H9 (cell line): ENCODE measurements around the gene ADAMTS2. TPM values are rescaled to one million over a fixed set of nuclear protein-coding genes. Genes with fewer than 3 reads are reported as not detected.

Experiments used
- DNase-seq: peaks from one replicate; pipeline ENCODE4 v3.0.0-alpha.2; 2017
- H2AFZ ChIP-seq: one replicate; pipeline ENCODE4 v1.6.1; 2013; ENCODE audit warnings: mild to moderate bottlenecking, low read length, control low read depth, moderate library complexity
- H2AK5ac ChIP-seq: 2 replicates; pipeline ENCODE4 v1.6.1; 2013; ENCODE audit warnings: low read length, control low read depth, mixed read lengths; ENCODE audit not compliant: insufficient read length
- H2BK120ac ChIP-seq: one replicate; pipeline ENCODE4 v1.6.1; 2013; ENCODE audit warnings: low read depth, mild to moderate bottlenecking, low read length, control low read depth, inconsistent platforms; ENCODE audit not compliant: poor library complexity, severe bottlenecking
- H2BK12ac ChIP-seq: 2 replicates; pipeline ENCODE4 v1.6.1; 2013; ENCODE audit warnings: low read length, control low read depth, mixed read lengths, low read depth; ENCODE audit not compliant: insufficient read length
- H2BK15ac ChIP-seq: 2 replicates; pipeline ENCODE4 v1.6.1; 2013; ENCODE audit warnings: low read depth, low read length, control low read depth
- H2BK20ac ChIP-seq: one replicate; pipeline ENCODE4 v1.6.1; 2013; ENCODE audit warnings: low read depth, mild to moderate bottlenecking, low read length, control low read depth, inconsistent platforms; ENCODE audit not compliant: poor library complexity, severe bottlenecking
- H2BK5ac ChIP-seq: 2 replicates; pipeline ENCODE4 v1.6.1; 2013; ENCODE audit warnings: low read length, control low read depth, mixed read lengths; ENCODE audit not compliant: insufficient read length
- H3K14ac ChIP-seq: 2 replicates; pipeline ENCODE4 v1.6.1; 2013; ENCODE audit warnings: low read length, control low read depth; ENCODE audit not compliant: insufficient read depth
- H3K18ac ChIP-seq: 2 replicates; pipeline ENCODE4 v1.6.1; 2013; ENCODE audit warnings: low read depth, mild to moderate bottlenecking, mixed read lengths, low read length, control low read depth; ENCODE audit not compliant: insufficient read length
- H3K23ac ChIP-seq: 2 replicates; pipeline ENCODE4 v1.6.1; 2013; ENCODE audit warnings: low read length, control low read depth, mixed read lengths, low read depth; ENCODE audit not compliant: insufficient read length
- H3K23me2 ChIP-seq: 2 replicates; pipeline ENCODE4 v1.6.1; 2013; ENCODE audit warnings: low read depth, mild to moderate bottlenecking, mixed read lengths, low read length, control low read depth; ENCODE audit not compliant: insufficient read length, poor library complexity, severe bottlenecking
- H3K27ac ChIP-seq: 2 replicates; pipeline ENCODE4 v1.5.1; 2013; ENCODE audit warnings: low read length, control low read depth, mixed read lengths, low read depth; ENCODE audit not compliant: insufficient read length
- H3K27me3 ChIP-seq: 2 replicates; pipeline ENCODE4 v1.6.1; 2013; ENCODE audit warnings: low read length, control low read depth, inconsistent platforms; ENCODE audit not compliant: insufficient read depth
- H3K4ac ChIP-seq: 2 replicates; pipeline ENCODE4 v1.6.1; 2013; ENCODE audit warnings: low read depth, mild to moderate bottlenecking, control low read depth, inconsistent platforms, low read length, moderate library complexity
- H3K4me1 ChIP-seq: 2 replicates; pipeline ENCODE4 v1.6.1; 2013; ENCODE audit warnings: low read length, control low read depth, inconsistent platforms; ENCODE audit not compliant: insufficient read depth
- H3K4me2 ChIP-seq: 2 replicates; pipeline ENCODE4 v1.6.1; 2013; ENCODE audit warnings: low read length, control low read depth, mixed read lengths; ENCODE audit not compliant: insufficient read length, insufficient read depth
- H3K56ac ChIP-seq: 2 replicates; pipeline ENCODE4 v1.6.1; 2013; ENCODE audit warnings: low read depth, mild to moderate bottlenecking, mixed read lengths, low read length, control low read depth; ENCODE audit not compliant: insufficient read length
- H3K79me1 ChIP-seq: 2 replicates; pipeline ENCODE4 v1.6.1; 2013; ENCODE audit warnings: low read depth, mild to moderate bottlenecking, moderate library complexity, low read length, control low read depth, inconsistent platforms; ENCODE audit not compliant: insufficient read depth, poor library complexity, severe bottlenecking
- H3K79me2 ChIP-seq: 2 replicates; pipeline ENCODE4 v1.6.1; 2013; ENCODE audit warnings: low read length, control low read depth, inconsistent platforms; ENCODE audit not compliant: insufficient read depth
- H3K9ac ChIP-seq: 2 replicates; pipeline ENCODE4 v1.6.1; 2013; ENCODE audit warnings: low read length, control low read depth, mixed read lengths; ENCODE audit not compliant: insufficient read length; ENCODE audit errors: extremely low read depth
- H3K9me3 ChIP-seq: one replicate; pipeline ENCODE4 v1.6.1; 2013; ENCODE audit warnings: low read depth, low read length, inconsistent platforms; ENCODE audit not compliant: control insufficient read depth
- H3T11ph ChIP-seq: one replicate; pipeline ENCODE4 v1.6.1; 2013; ENCODE audit warnings: mild to moderate bottlenecking, low read length, control low read depth, inconsistent platforms
- H4K20me1 ChIP-seq: one replicate; pipeline ENCODE4 v1.6.1; 2013; ENCODE audit not compliant: control insufficient read depth, insufficient read length, insufficient read depth
- H4K5ac ChIP-seq: 2 replicates; pipeline ENCODE4 v1.6.1; 2013; ENCODE audit warnings: low read depth, mild to moderate bottlenecking, mixed read lengths, low read length, control low read depth; ENCODE audit not compliant: insufficient read length
- H4K8ac ChIP-seq: replicated peaks from 2 replicates; pipeline ENCODE4 v1.6.1; 2013; ENCODE audit warnings: low read length, control low read depth, mixed read lengths, low read depth; ENCODE audit not compliant: insufficient read length
- H4K91ac ChIP-seq: 2 replicates; pipeline ENCODE4 v1.6.1; 2013; ENCODE audit warnings: low read depth, mild to moderate bottlenecking, moderate library complexity, mixed read lengths, low read length, control low read depth; ENCODE audit not compliant: insufficient read length
- H3K27ac Mint-ChIP-seq, 3 experiments: 2 replicates in 2 of 3; 3 replicates in 1 of 3; pipeline ENCODE4 v1.8.0; 2020 to 2021; ENCODE audit warnings: mixed read lengths in 3 of 3, mild to moderate bottlenecking in 1 of 3, moderate library complexity in 1 of 3
- H3K27me3 Mint-ChIP-seq: 2 replicates; pipeline ENCODE4 v1.8.0; 2021; ENCODE audit warnings: low read depth, mild to moderate bottlenecking, moderate library complexity, mixed read lengths
- H3K36me3 Mint-ChIP-seq, 3 experiments: 2 replicates in 2 of 3; 3 replicates in 1 of 3; pipeline ENCODE4 v1.8.0; 2020 to 2021; ENCODE audit warnings: low read depth in 3 of 3, mixed read lengths in 3 of 3; ENCODE audit not compliant: insufficient read depth in 1 of 3
- H3K4me1 Mint-ChIP-seq, 2 experiments: 2 replicates each; pipeline ENCODE4 v1.8.0; 2020; ENCODE audit warnings: mixed read lengths in 2 of 2
- H3K4me3 Mint-ChIP-seq, 2 experiments: 2 replicates in 1 of 2; 3 replicates in 1 of 2; pipeline ENCODE4 v1.8.0; 2020 to 2021; ENCODE audit warnings: mild to moderate bottlenecking in 2 of 2, mixed read lengths in 2 of 2, moderate library complexity in 1 of 2
- H3K9me3 Mint-ChIP-seq, 2 experiments: 2 replicates in 1 of 2; 3 replicates in 1 of 2; pipeline ENCODE4 v1.8.0; 2020; ENCODE audit warnings: mild to moderate bottlenecking in 2 of 2, mixed read lengths in 2 of 2, moderate library complexity in 1 of 2
- WGBS: extraction: QIAGEN DNeasy Blood & Tissue Kit; methylation state at CpG from one replicate; pipeline ENCODE4 v1.1.7; 2013; ENCODE audit warnings: missing lambda C conversion rate, low lambda C conversion rate, mixed read lengths; ENCODE audit not compliant: insufficient read length; ENCODE audit errors: extremely low coverage; 5-methylcytosine and 5-hydroxymethylcytosine counted together
- total RNA-seq: library from RNA; stranded (reverse); gene quantifications from 2 replicates; pipeline ENCODE4 v1.2.1, GENCODE V29; 2021
- TF ChIP-seq, protein P1 (sequence below): fragments of 200-600 bp; sonication (generic); conservative IDR thresholded peaks from 3 replicates; pipeline ENCODE4 v1.8.0; 2021; ENCODE audit warnings: antibody characterized with exemption, mild to moderate bottlenecking

The ADAMTS2 gene
- total RNA-seq, 1 experiment from 2014 or later = 5.4 TPM

DNA sequence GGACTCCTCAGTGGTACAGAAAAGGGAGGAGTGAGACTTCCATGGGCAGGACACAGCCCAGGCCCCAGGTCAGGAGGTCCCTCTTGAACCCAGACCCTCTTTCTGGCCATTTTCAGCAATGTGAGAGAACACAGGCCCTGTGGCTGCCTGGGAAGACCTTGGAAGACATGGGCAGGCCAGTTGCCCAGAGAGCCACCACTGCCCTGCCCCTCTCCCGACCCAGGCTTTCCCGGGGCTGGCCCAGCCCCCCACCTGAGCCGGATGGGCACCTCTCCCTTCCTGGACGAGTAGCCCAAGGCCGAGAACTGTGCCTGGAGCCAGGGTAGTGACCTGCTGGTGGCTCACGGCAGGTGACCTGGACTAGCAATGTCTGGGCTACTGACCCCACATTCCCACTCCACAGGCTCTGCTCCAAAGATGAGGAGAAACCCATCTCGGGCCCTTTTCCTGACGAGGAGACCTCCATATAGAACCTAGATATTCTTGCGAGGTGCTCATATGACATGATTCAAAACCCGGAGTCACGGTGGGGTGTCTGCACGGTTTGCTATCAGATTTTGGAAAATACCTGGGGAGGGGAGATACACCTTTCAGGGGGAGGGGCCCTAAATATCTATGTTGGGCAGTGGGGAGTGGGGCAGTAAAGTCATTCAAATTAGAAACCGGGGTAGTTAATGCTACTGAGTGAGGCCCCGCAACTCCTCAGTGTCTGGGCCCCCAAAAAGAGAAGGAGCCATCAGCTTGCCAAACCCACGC is 225.7 kb downstream of the ADAMTS2 start:
- Mint-ChIP-seq H3K4me1 (no peaks in the 10 kb centered on the region), H3K4me3 (no peak overlapping the region), H3K27me3 (peaks cover 5% of the 10 kb centered on the region), H3K9me3 (peaks cover 55 to 86% of the 10 kb centered on the region in 2 experiments), H3K36me3 (peaks cover 6 to 8% (median 7%) of the 10 kb centered on the region in 3 experiments; a peak in 6 of 7 replicates), H3K27ac (no peak overlapping the region)
- Histone ChIP-seq H3K27ac (no peak overlapping the region), H2BK120ac (no peak overlapping the region), H3K79me2 (no peaks in the 10 kb centered on the region), H4K91ac (no peak overlapping the region), H3K56ac (no peak overlapping the region), H2BK20ac (no peak overlapping the region), H3K23ac (no peak overlapping the region), H3K9ac (no peak overlapping the region), H4K20me1 (no peaks in the 10 kb centered on the region), H2BK12ac (no peak overlapping the region), H3T11ph (no peak overlapping the region), H3K4me2 (no peak overlapping the region), H3K4me1 (no peaks in the 10 kb centered on the region), H2BK15ac (no peak overlapping the region), H4K5ac (no peak overlapping the region), H3K4ac (no peak overlapping the region), H2AFZ (no peak overlapping the region), H2AK5ac (no peak overlapping the region), H3K27me3 (no peaks in the 10 kb centered on the region), H2BK5ac (no peak overlapping the region), H3K9me3 (peaks cover 4% of the 10 kb centered on the region), H3K18ac (no peak overlapping the region), H3K79me1 (no peaks in the 10 kb centered on the region), H4K8ac (no peak overlapping the region), H3K14ac (no peak overlapping the region), H3K23me2 (no peaks in the 10 kb centered on the region)
- DNase-seq = no peak
- no CpG with 5 or more reads among the region's 15 CpGs for WGBS
- TF ChIP-seq, protein P1, sequence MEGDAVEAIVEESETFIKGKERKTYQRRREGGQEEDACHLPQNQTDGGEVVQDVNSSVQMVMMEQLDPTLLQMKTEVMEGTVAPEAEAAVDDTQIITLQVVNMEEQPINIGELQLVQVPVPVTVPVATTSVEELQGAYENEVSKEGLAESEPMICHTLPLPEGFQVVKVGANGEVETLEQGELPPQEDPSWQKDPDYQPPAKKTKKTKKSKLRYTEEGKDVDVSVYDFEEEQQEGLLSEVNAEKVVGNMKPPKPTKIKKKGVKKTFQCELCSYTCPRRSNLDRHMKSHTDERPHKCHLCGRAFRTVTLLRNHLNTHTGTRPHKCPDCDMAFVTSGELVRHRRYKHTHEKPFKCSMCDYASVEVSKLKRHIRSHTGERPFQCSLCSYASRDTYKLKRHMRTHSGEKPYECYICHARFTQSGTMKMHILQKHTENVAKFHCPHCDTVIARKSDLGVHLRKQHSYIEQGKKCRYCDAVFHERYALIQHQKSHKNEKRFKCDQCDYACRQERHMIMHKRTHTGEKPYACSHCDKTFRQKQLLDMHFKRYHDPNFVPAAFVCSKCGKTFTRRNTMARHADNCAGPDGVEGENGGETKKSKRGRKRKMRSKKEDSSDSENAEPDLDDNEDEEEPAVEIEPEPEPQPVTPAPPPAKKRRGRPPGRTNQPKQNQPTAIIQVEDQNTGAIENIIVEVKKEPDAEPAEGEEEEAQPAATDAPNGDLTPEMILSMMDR = no peak
